ENCODE results near the gene TMEM184A. TPM values are rescaled to one million over a fixed set of nuclear protein-coding genes. Genes with fewer than 3 reads are reported as not detected.

The TMEM184A gene
- total and polyA plus RNA-seq, 8 donors: 3.8 to 99.4 (median 17.2) TPM

- Histone ChIP-seq H3K4me3 (no peak overlapping the region), H3K36me3 (peaks cover 0 to 15% (median 0%) of the 10 kb centered on the region in 4 donors), H3K9me3 (no peaks in the 10 kb centered on the region), H3K4me1 (peaks cover 0 to 8% (median 2%) of the 10 kb centered on the region in 4 donors), H3K27me3 (no peaks in the 10 kb centered on the region), H3K27ac (no peak overlapping the region)
- TF ChIP-seq EP300 (IDR thresholded peaks at IDR 0.05) (no peak), POLR2AphosphoS5 (IDR thresholded peaks at IDR 0.05) (peak in 1 of 3 donors; percentile 21), CTCF (IDR thresholded peaks at IDR 0.05) (peak in 5 of 7 experiments; percentile 52 to 84 (median 70)), POLR2A (IDR thresholded peaks at IDR 0.05) (no peak)
- peak; percentile 74 to 88 for DNase-seq
- 26 to 31% (median 29%) methylated on average over 12 to 14 of the region's 14 CpGs for WGBS, 5 donors
- intact Hi-C loops (cut with DNase I; ENCODE audit: low total_unique reads): loop anchor here (10.0 kb wide), 2 partner anchors 635 to 765 kb away; no protein-coding TSS in a partner anchor
These were observed 23.7 kb upstream of the TMEM184A start for GRCh38 chr7:1579481-1580421.

- no peak for DNase-seq
- Histone ChIP-seq H3K4me3 (no peak overlapping the region), H3K4me1 (peaks cover 0 to 8% (median 2%) of the 10 kb centered on the region in 4 donors), H3K9me3 (no peaks in the 10 kb centered on the region), H3K27me3 (no peaks in the 10 kb centered on the region), H3K36me3 (peaks cover 0 to 15% (median 0%) of the 10 kb centered on the region in 4 donors), H3K27ac (no peak overlapping the region)
- intact Hi-C loops (cut with DNase I; ENCODE audit: low total_unique reads): no loop called here
- 93 to 97% (median 95%) methylated on average over 6 of the region's 6 CpGs for WGBS, 5 donors
- TF ChIP-seq CTCF (IDR thresholded peaks at IDR 0.05): no peak
- no peak for TF ChIP-seq POLR2A (IDR thresholded peaks at IDR 0.05)
- no peak for TF ChIP-seq EP300 (IDR thresholded peaks at IDR 0.05)
- no peak for TF ChIP-seq POLR2AphosphoS5 (IDR thresholded peaks at IDR 0.05)
These were observed 22.5 kb upstream of the TMEM184A start for GRCh38 chr7:1578513-1578912.

GRCh38 chr7:1576521-1577253 is 20.7 kb upstream of the TMEM184A start:
- H3K27me3 ChIP-seq: no peaks in the 10 kb centered on the region
- peaks cover 2 to 11% (median 4%) of the 10 kb centered on the region in 4 donors for H3K4me1 ChIP-seq
- whole genome bisulfite sequencing, 5 donors: 62 to 71% (median 69%) methylated on average over 15 of the region's 15 CpGs
- no peaks in the 10 kb centered on the region for H3K9me3 ChIP-seq
- intact Hi-C loops (cut with DNase I; ENCODE audit: low total_unique reads): no loop called here
- TF ChIP-seq CTCF (IDR thresholded peaks at IDR 0.05) (no peak), POLR2AphosphoS5 (IDR thresholded peaks at IDR 0.05) (no peak), POLR2A (IDR thresholded peaks at IDR 0.05) (no peak)
- peaks cover 0 to 15% (median 0%) of the 10 kb centered on the region in 4 donors for H3K36me3 ChIP-seq
- H3K27ac ChIP-seq: no peak overlapping the region
- DNase-seq: no peak
- no peak overlapping the region for H3K4me3 ChIP-seq

- no peaks in the 10 kb centered on the region for H3K9me3 ChIP-seq
- H3K4me1 ChIP-seq: peaks cover 11 to 20% (median 13%) of the 10 kb centered on the region in 4 donors
- no peak overlapping the region for H3K27ac ChIP-seq
- DNase-seq: no peak
- intact Hi-C loops (cut with DNase I; ENCODE audit: low total_unique reads): no loop called here
- WGBS, 5 donors: 80 to 96% (median 87%) methylated on average over 7 of the region's 7 CpGs
- TF ChIP-seq POLR2A (IDR thresholded peaks at IDR 0.05) (no peak), CTCF (IDR thresholded peaks at IDR 0.05) (no peak), POLR2AphosphoS5 (IDR thresholded peaks at IDR 0.05) (no peak), EP300 (IDR thresholded peaks at IDR 0.05) (no peak)
- no peaks in the 10 kb centered on the region for H3K27me3 ChIP-seq
- peaks cover 0 to 11% (median 0%) of the 10 kb centered on the region in 4 donors for H3K36me3 ChIP-seq
- H3K4me3 ChIP-seq: no peak overlapping the region
These were observed 19.8 kb upstream of the TMEM184A start for GRCh38 chr7:1575809-1576208.
